Measurements from ENCODE around the gene FURIN. TPM values are rescaled to one million over a fixed set of nuclear protein-coding genes. Genes with fewer than 3 reads are reported as not detected.
"Not testable (repeated sequence)": the region's sequence is repeated elsewhere in the genome, so short reads cannot be mapped to it uniquely, and the experiment has no call there.

FURIN gene
- total RNA-seq, 2 experiments from 2014 or later: 4.9 to 10.3 TPM

GRCh38 chr15:90907838-90908507 is 39.6 kb downstream of the FURIN start:
- H3K4me2 ChIP-seq (ENCODE audit: low read length): no peak overlapping the region
- H2AFZ ChIP-seq (ENCODE audit: low read length): no peak overlapping the region
- no TSS peak for BruUV-seq (replicated peaks)
- H3K9me3 ChIP-seq (ENCODE audit: low read length): no peaks in the 10 kb centered on the region
- H3K4me1 ChIP-seq (ENCODE audit: insufficient read depth, low read length, poor library complexity, severe bottlenecking): peaks cover 12% of the 10 kb centered on the region
- TF ChIP-seq EZH2phosphoT487 (IDR thresholded peaks at IDR 0.05; ENCODE audit: borderline replicate concordance, low read depth, low read length) (no peak), CTCF (conservative IDR thresholded peaks at IDR 0.05; ENCODE audit: low read length) (no peak)
- no peaks in the 10 kb centered on the region for H4K20me1 ChIP-seq (ENCODE audit: insufficient read depth, low read length)
- H3K9me2 ChIP-seq (ENCODE audit: insufficient read depth, low read length): no peaks in the 10 kb centered on the region
- POLR2A ChIA-PET: no interaction called here
- H3K27ac ChIP-seq (ENCODE audit: low read depth, low read length, poor library complexity, severe bottlenecking): no peak overlapping the region
- no peaks in the 10 kb centered on the region for H3K79me2 ChIP-seq (ENCODE audit: insufficient read depth, low read depth, low read length)
- no peak for DNase-seq (ENCODE audit: low spot score)
- H3K36me3 ChIP-seq (ENCODE audit: insufficient read depth, low read length): no peaks in the 10 kb centered on the region
- intact Hi-C loops (cut with micrococcal nuclease; ENCODE audit: unreplicated experiment): no loop called here
- CTCF ChIA-PET (ENCODE audit: unreplicated experiment): no interaction called here
- H3K4me3 ChIP-seq (ENCODE audit: low read depth, low read length, poor library complexity, severe bottlenecking): no peak overlapping the region

- POLR2A ChIA-PET: interaction anchor here (0.7 kb wide), 2 partner anchors 26 to 70 kb away, joined by 3 to 9 read pairs; partner anchors contain the start of gene UNC45A
- BruUV-seq (replicated peaks); intact Hi-C loops (cut with micrococcal nuclease; ENCODE audit: unreplicated experiment): not testable (repeated sequence)
Observed at GRCh38 chr15:90909449-90909848, 41.1 kb downstream of the FURIN start.

GRCh38 chr15:90909976-90910375 is 41.6 kb downstream of the FURIN start:
- no peaks in the 10 kb centered on the region for H3K9me2 ChIP-seq (ENCODE audit: insufficient read depth, low read length)
- BruUV-seq (replicated peaks): no TSS peak
- no peak overlapping the region for H2AFZ ChIP-seq (ENCODE audit: low read length)
- intact Hi-C loops (cut with micrococcal nuclease; ENCODE audit: unreplicated experiment): no loop called here
- H4K20me1 ChIP-seq (ENCODE audit: insufficient read depth, low read length): no peaks in the 10 kb centered on the region
- no peaks in the 10 kb centered on the region for H3K36me3 ChIP-seq (ENCODE audit: insufficient read depth, low read length)
- peaks cover 5% of the 10 kb centered on the region for H3K4me1 ChIP-seq (ENCODE audit: insufficient read depth, low read length, poor library complexity, severe bottlenecking)
- POLR2A ChIA-PET: interaction anchor here (0.7 kb wide), 2 partner anchors 25 to 69 kb away, joined by 3 to 9 read pairs; partner anchors contain the start of gene UNC45A
- H3K27ac ChIP-seq (ENCODE audit: low read depth, low read length, poor library complexity, severe bottlenecking): no peak overlapping the region
- no peak for DNase-seq (ENCODE audit: low spot score)
- H3K9me3 ChIP-seq (ENCODE audit: low read length): no peaks in the 10 kb centered on the region
- H3K79me2 ChIP-seq (ENCODE audit: insufficient read depth, low read depth, low read length): no peaks in the 10 kb centered on the region
- CTCF ChIA-PET (ENCODE audit: unreplicated experiment): no interaction called here
- H3K4me3 ChIP-seq (ENCODE audit: low read depth, low read length, poor library complexity, severe bottlenecking): no peak overlapping the region
- no peak for TF ChIP-seq CTCF (conservative IDR thresholded peaks at IDR 0.05; ENCODE audit: low read length)
- TF ChIP-seq EZH2phosphoT487 (IDR thresholded peaks at IDR 0.05; ENCODE audit: borderline replicate concordance, low read depth, low read length): no peak
- no peak overlapping the region for H3K4me2 ChIP-seq (ENCODE audit: low read length)

More at GRCh38 chr15:90909449-90909848, 41.1 kb downstream of the FURIN start:
- H3K4me2 ChIP-seq (ENCODE audit: low read length); H3K36me3 ChIP-seq (ENCODE audit: insufficient read depth, low read length); H2AFZ ChIP-seq (ENCODE audit: low read length); CTCF ChIA-PET (ENCODE audit: unreplicated experiment); H3K4me1 ChIP-seq (ENCODE audit: insufficient read depth, low read length, poor library complexity, severe bottlenecking); H4K20me1 ChIP-seq (ENCODE audit: insufficient read depth, low read length); H3K79me2 ChIP-seq (ENCODE audit: insufficient read depth, low read depth, low read length); H3K27ac ChIP-seq (ENCODE audit: low read depth, low read length, poor library complexity, severe bottlenecking); H3K4me3 ChIP-seq (ENCODE audit: low read depth, low read length, poor library complexity, severe bottlenecking); H3K9me2 ChIP-seq (ENCODE audit: insufficient read depth, low read length); DNase-seq (ENCODE audit: low spot score); H3K9me3 ChIP-seq (ENCODE audit: low read length): not testable (repeated sequence)
